Naive thymus-derived CD8-positive, alpha-beta T cell (primary cell): ENCODE measurements around the gene HNRNPCL1. TPM values are rescaled to one million over a fixed set of nuclear protein-coding genes. Genes with fewer than 3 reads are reported as not detected.

Experiments
- ATAC-seq, 2 donors: fragments of 150-1000 bp; cut with Tn5 transposase in 1 of 2; sonication (Bioruptor Pico), chemical (Tn5 transposase) in 1 of 2; 1 replicate in 1 of 2; 2 replicates in 1 of 2; pipeline ENCODE4 v1.10.0; 2021; ENCODE audit warnings: mild to moderate bottlenecking in 2 of 2, moderate library complexity in 2 of 2
- POLR2A ChIA-PET: fragments of 350-600 bp; sonication (Branson Sonifier 250); formaldehyde crosslinking; loops from one replicate; lab custom pipeline; 2021; ENCODE audit warnings: antibody characterized with exemption; lab: Charles Lee
- DNase-seq, 10 donors: peaks; one replicate each; pipeline versions ENCODE4 v3.0.0 to v3.0.0-alpha.2; 2020 to 2022
- H3K27ac Mint-ChIP-seq, 10 donors: one replicate each; pipeline ENCODE4 v1.8.0; 2020 to 2022; ENCODE audit warnings: mild to moderate bottlenecking in 10 of 10, mixed read lengths in 10 of 10, moderate library complexity in 4 of 10, inconsistent platforms in 1 of 10
- H3K27me3 Mint-ChIP-seq, 5 donors: one replicate each; pipeline ENCODE4 v1.8.0; 2021 to 2022; ENCODE audit warnings: mixed read lengths in 5 of 5
- H3K36me3 Mint-ChIP-seq, 3 donors: one replicate each; pipeline ENCODE4 v1.8.0; 2020 to 2022; ENCODE audit warnings: mixed read lengths in 3 of 3, mild to moderate bottlenecking in 2 of 3, inconsistent platforms in 1 of 3
- H3K4me1 Mint-ChIP-seq, 4 donors: one replicate each; pipeline ENCODE4 v1.8.0; 2021 to 2022; ENCODE audit warnings: mixed read lengths in 4 of 4
- H3K4me3 Mint-ChIP-seq, 10 donors: one replicate each; pipeline ENCODE4 v1.8.0; 2020 to 2022; ENCODE audit warnings: mild to moderate bottlenecking in 10 of 10, mixed read lengths in 10 of 10, moderate library complexity in 6 of 10, inconsistent platforms in 1 of 10
- H3K9me3 Mint-ChIP-seq, 9 donors: one replicate each; pipeline ENCODE4 v1.8.0; 2020 to 2022; ENCODE audit warnings: mixed read lengths in 9 of 9, mild to moderate bottlenecking in 3 of 9, inconsistent platforms in 1 of 9, moderate library complexity in 1 of 9
- polyA plus RNA-seq, 3 donors: library from polyadenylated mRNA; unstranded; fragments of 300-500 nt; fragmentation: Illumina TruSeq; gene quantifications; one replicate each; pipeline ENCODE4 v1.2.3, GENCODE V29; 2021
- total RNA-seq, 8 experiments: library from RNA in 2 of 8; stranded (reverse) in 2 of 8; gene quantifications; one replicate each; pipeline ENCODE4 v1.2.3 and lab custom pipeline; 2021 to 2026

Gene HNRNPCL1
- total and polyA plus RNA-seq, 5 experiments from 2014 or later: not detected

DNA sequence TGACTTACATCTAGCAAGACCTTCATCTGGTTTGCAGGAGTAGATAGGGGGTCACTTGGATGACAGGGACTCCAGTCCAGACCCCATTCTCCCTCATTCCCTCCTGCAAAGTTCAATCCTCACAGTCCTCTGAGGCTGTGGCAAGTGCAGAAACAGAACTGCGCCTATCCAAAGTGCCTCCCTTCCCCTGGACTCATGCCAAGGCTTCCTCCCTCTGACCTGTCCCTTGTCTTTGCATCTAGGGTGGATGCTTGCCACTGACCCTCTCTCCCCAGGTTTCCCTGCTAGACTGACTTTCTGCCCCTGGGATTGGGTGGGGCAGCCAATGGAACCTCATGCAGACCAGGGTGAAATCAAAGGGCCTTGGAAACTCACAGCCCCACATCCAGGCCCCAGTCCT lies 38.6 kb downstream of the HNRNPCL1 start:
- Mint-ChIP-seq H3K27me3 (peaks cover 18 to 47% (median 28%) of the 10 kb centered on the region in 5 donors), H3K9me3 (peaks cover 0 to 27% (median 11%) of the 10 kb centered on the region in 9 donors), H3K36me3 (peaks cover 0 to 17% (median 2%) of the 10 kb centered on the region in 3 donors), H3K4me1 (no peaks in the 10 kb centered on the region), H3K4me3 (no peak overlapping the region), H3K27ac (no peak overlapping the region)
- ATAC-seq (no peak), DNase-seq (no peak)
- POLR2A ChIA-PET: no interaction called here

- DNase-seq (no peak), ATAC-seq (no peak)
- H3K9me3 Mint-ChIP-seq: peaks cover 0 to 14% (median 6%) of the 10 kb centered on the region in 9 donors
- H3K27me3 Mint-ChIP-seq: peaks cover 2 to 13% (median 4%) of the 10 kb centered on the region in 5 donors
- no peak overlapping the region for H3K4me3 Mint-ChIP-seq
- H3K4me1 Mint-ChIP-seq: no peaks in the 10 kb centered on the region
- no peak overlapping the region for H3K27ac Mint-ChIP-seq
- POLR2A ChIA-PET: no interaction called here
- peaks cover 0 to 4% (median 2%) of the 10 kb centered on the region in 3 donors for H3K36me3 Mint-ChIP-seq
Measured at GRCh38 chr1:12799730-12800129, 48.8 kb downstream of the HNRNPCL1 start.

DNA sequence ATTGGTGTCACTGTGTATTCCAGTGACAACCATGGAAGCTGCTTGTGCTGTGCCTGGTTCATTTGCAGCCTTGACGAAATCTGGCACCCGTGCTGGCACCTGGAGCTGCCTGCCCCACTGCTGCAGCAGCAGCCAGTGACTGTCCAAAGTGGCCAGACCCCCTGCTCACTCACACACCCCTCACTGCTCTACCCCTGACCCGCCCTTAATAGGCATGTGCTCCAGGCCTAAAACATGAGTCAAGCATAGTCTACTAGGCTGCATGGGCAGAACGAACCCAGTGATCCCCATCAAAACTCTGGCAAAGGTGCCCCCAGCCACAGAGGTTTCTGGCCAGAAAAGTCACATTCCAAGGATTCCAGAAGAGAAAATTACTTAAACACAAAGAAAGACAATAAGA lies 49.6 kb downstream of the HNRNPCL1 start:
- H3K4me1 Mint-ChIP-seq: no peaks in the 10 kb centered on the region

More for the DNA sequence above, 49.6 kb downstream of the HNRNPCL1 start:
- no peak overlapping the region for H3K27ac Mint-ChIP-seq
- H3K4me3 Mint-ChIP-seq: no peak overlapping the region
- peaks cover 0 to 11% (median 3%) of the 10 kb centered on the region in 5 donors for H3K27me3 Mint-ChIP-seq
- no peak for ATAC-seq
- DNase-seq: no peak
- POLR2A ChIA-PET: no interaction called here
- H3K36me3 Mint-ChIP-seq: no peaks in the 10 kb centered on the region
- peaks cover 0 to 5% (median 3%) of the 10 kb centered on the region in 9 donors for H3K9me3 Mint-ChIP-seq

Other genes with a start within 250 kb of the HNRNPCL1 start
- gene DHRS3, start 230.5 kb downstream of the HNRNPCL1 start, total RNA-seq: 10 to 100 TPM; 86.4 to 91.0 TPM
- 10 to 100 TPM; 17.7 to 31.0 (median 20.4) TPM for gene DHRS3, start 230.5 kb downstream of the HNRNPCL1 start, polyA plus RNA-seq
- gene AADACL4, start 204.6 kb downstream of the HNRNPCL1 start, total RNA-seq: not detected
- not detected for gene AADACL4, start 204.6 kb downstream of the HNRNPCL1 start, polyA plus RNA-seq
- not detected for gene AADACL3, start 132.6 kb downstream of the HNRNPCL1 start, total RNA-seq
- not detected for gene AADACL3, start 132.6 kb downstream of the HNRNPCL1 start, polyA plus RNA-seq
- not detected for gene CFAP107, start 102.5 kb downstream of the HNRNPCL1 start, total RNA-seq
- not detected for gene CFAP107, start 102.5 kb downstream of the HNRNPCL1 start, polyA plus RNA-seq
- not detected for gene PRAMEF12, start 75.0 kb downstream of the HNRNPCL1 start, total RNA-seq
- not detected for gene PRAMEF12, start 75.0 kb downstream of the HNRNPCL1 start, polyA plus RNA-seq
- not detected for gene PRAMEF1, start 57.3 kb downstream of the HNRNPCL1 start, total RNA-seq
- not detected for gene PRAMEF1, start 57.3 kb downstream of the HNRNPCL1 start, polyA plus RNA-seq
- gene PRAMEF11, start 17.3 kb downstream of the HNRNPCL1 start, total RNA-seq: not detected
- gene PRAMEF11, start 17.3 kb downstream of the HNRNPCL1 start, polyA plus RNA-seq: not detected
- gene PRAMEF2, start 8.4 kb upstream of the HNRNPCL1 start, total RNA-seq: not detected
- not detected for gene PRAMEF2, start 8.4 kb upstream of the HNRNPCL1 start, polyA plus RNA-seq
- not detected for gene PRAMEF4, start 37.5 kb upstream of the HNRNPCL1 start, total RNA-seq
- gene PRAMEF4, start 37.5 kb upstream of the HNRNPCL1 start, polyA plus RNA-seq: not detected
- not detected for gene PRAMEF10, start 49.5 kb upstream of the HNRNPCL1 start, total RNA-seq
- not detected for gene PRAMEF10, start 49.5 kb upstream of the HNRNPCL1 start, polyA plus RNA-seq
- gene PRAMEF7, start 67.9 kb upstream of the HNRNPCL1 start, total RNA-seq: not detected
- gene PRAMEF7, start 67.9 kb upstream of the HNRNPCL1 start, polyA plus RNA-seq: not detected
- not detected for gene PRAMEF6, start 98.9 kb upstream of the HNRNPCL1 start, total RNA-seq
- not detected for gene PRAMEF6, start 98.9 kb upstream of the HNRNPCL1 start, polyA plus RNA-seq
- gene PRAMEF27, start 207.9 kb upstream of the HNRNPCL1 start, total RNA-seq: not detected
- gene PRAMEF27, start 207.9 kb upstream of the HNRNPCL1 start, polyA plus RNA-seq: not detected
- gene HNRNPCL3, start 212.0 kb upstream of the HNRNPCL1 start, total RNA-seq: not detected
- gene HNRNPCL3, start 212.0 kb upstream of the HNRNPCL1 start, polyA plus RNA-seq: not detected
- not detected for gene PRAMEF25, start 222.1 kb upstream of the HNRNPCL1 start, total RNA-seq
- gene PRAMEF25, start 222.1 kb upstream of the HNRNPCL1 start, polyA plus RNA-seq: not detected